Trophoblast cell (in vitro differentiated cells and primary cell): ENCODE data around the gene TLNRD1.

Experiments
- DNase-seq, 2 donors: peaks; one replicate each; pipeline ENCODE4 v3.0.0-alpha.2; 2016
- H2AFZ ChIP-seq: 2 replicates; pipeline ENCODE4 v1.6.1; 2013; ENCODE audit warnings: low read length, moderate library complexity, mild to moderate bottlenecking; ENCODE audit not compliant: insufficient read depth, poor library complexity
- H2AK5ac ChIP-seq: 2 replicates; pipeline ENCODE4 v1.6.1; 2013; ENCODE audit warnings: mild to moderate bottlenecking, low read length
- H2BK120ac ChIP-seq: 2 replicates; pipeline ENCODE4 v1.6.1; 2013; ENCODE audit warnings: low read length, mild to moderate bottlenecking, moderate library complexity; ENCODE audit not compliant: insufficient read depth, poor library complexity
- H2BK12ac ChIP-seq: 2 replicates; pipeline ENCODE4 v1.6.1; 2013; ENCODE audit warnings: mild to moderate bottlenecking, low read length, moderate library complexity
- H2BK5ac ChIP-seq: 2 replicates; pipeline ENCODE4 v1.6.1; 2013; ENCODE audit warnings: low read length, low read depth, moderate library complexity, mild to moderate bottlenecking; ENCODE audit not compliant: poor library complexity
- H3K14ac ChIP-seq: 2 replicates; pipeline ENCODE4 v1.6.1; 2013; ENCODE audit warnings: mild to moderate bottlenecking, low read length
- H3K18ac ChIP-seq: 2 replicates; pipeline ENCODE4 v1.6.1; 2013; ENCODE audit warnings: mild to moderate bottlenecking, low read length
- H3K23ac ChIP-seq: 2 replicates; pipeline ENCODE4 v1.6.1; 2013; ENCODE audit warnings: low read length
- H3K27ac ChIP-seq: 2 replicates; pipeline ENCODE4 v1.5.1; 2013; ENCODE audit warnings: low read depth, mild to moderate bottlenecking, inconsistent platforms, low read length, moderate library complexity
- H3K27me3 ChIP-seq: 2 replicates; pipeline ENCODE4 v1.6.1; 2013; ENCODE audit warnings: inconsistent platforms, mild to moderate bottlenecking, low read length, moderate library complexity; ENCODE audit not compliant: insufficient read depth
- H3K36me3 ChIP-seq, 2 experiments: 1 replicate in 1 of 2; 2 replicates in 1 of 2; pipeline ENCODE4 v1.6.1; 2013; ENCODE audit warnings: low read length in 2 of 2, mild to moderate bottlenecking in 2 of 2, moderate library complexity in 1 of 2; ENCODE audit not compliant: insufficient read depth in 2 of 2, control insufficient read depth in 1 of 2
- H3K4ac ChIP-seq: 2 replicates; pipeline ENCODE4 v1.6.1; 2013; ENCODE audit warnings: low read depth, mild to moderate bottlenecking, low read length, moderate library complexity
- H3K4me1 ChIP-seq, 2 experiments: 1 replicate in 1 of 2; 2 replicates in 1 of 2; pipeline ENCODE4 v1.6.1; 2013; ENCODE audit warnings: low read length in 2 of 2, mild to moderate bottlenecking in 2 of 2, moderate library complexity in 1 of 2; ENCODE audit not compliant: insufficient read depth in 2 of 2, control insufficient read depth in 1 of 2
- H3K4me2 ChIP-seq: 2 replicates; pipeline ENCODE4 v1.6.1; 2013; ENCODE audit warnings: inconsistent platforms, mild to moderate bottlenecking, low read length, moderate library complexity
- H3K4me3 ChIP-seq: 2 replicates; pipeline ENCODE4 v1.5.1; 2013; ENCODE audit warnings: mild to moderate bottlenecking, low read depth, low read length, inconsistent platforms
- H3K79me1 ChIP-seq: one replicate; pipeline ENCODE4 v1.6.1; 2013; ENCODE audit warnings: low read length
- H3K79me2 ChIP-seq: 2 replicates; pipeline ENCODE4 v1.6.1; 2013; ENCODE audit warnings: low read length, mild to moderate bottlenecking; ENCODE audit not compliant: control insufficient read depth, insufficient read depth, poor library complexity
- H3K9ac ChIP-seq: 2 replicates; pipeline ENCODE4 v1.6.1; 2013; ENCODE audit warnings: mild to moderate bottlenecking, low read length
- H3K9me3 ChIP-seq: 2 replicates; pipeline ENCODE4 v1.6.1; 2013; ENCODE audit warnings: low read depth, mild to moderate bottlenecking, control low read depth, inconsistent platforms, low read length; ENCODE audit not compliant: insufficient read depth
- H4K12ac ChIP-seq: 2 replicates; pipeline ENCODE4 v1.6.1; 2013; ENCODE audit warnings: low read depth, mild to moderate bottlenecking, low read length, moderate library complexity
- H4K8ac ChIP-seq: 2 replicates; pipeline ENCODE4 v1.6.1; 2013; ENCODE audit warnings: low read depth, mild to moderate bottlenecking, low read length, moderate library complexity
- H4K91ac ChIP-seq: one replicate; pipeline ENCODE4 v1.6.1; 2013; ENCODE audit warnings: low read depth, mild to moderate bottlenecking, low read length, moderate library complexity
- WGBS: extraction: QIAGEN DNeasy Blood & Tissue Kit; methylation state at CpG from one replicate; pipeline ENCODE4 v1.1.7; 2013; ENCODE audit warnings: missing lambda C conversion rate; ENCODE audit not compliant: insufficient read length, insufficient coverage; ENCODE audit errors: extremely low coverage; 5-methylcytosine and 5-hydroxymethylcytosine counted together

TLNRD1 gene

GRCh38 chr15:80984856-80985255, 15.9 kb upstream of the TLNRD1 start:
- peak overlapping the region; percentile 29 for H3K27ac ChIP-seq
- no peak overlapping the region for H2AFZ ChIP-seq
- H3K23ac ChIP-seq, result no peak overlapping the region
- no peak overlapping the region for H3K4me2 ChIP-seq
- H3K4me3 ChIP-seq, result no peak overlapping the region
- peak; percentile 39 to 73 for DNase-seq
- no peak overlapping the region for H2BK120ac ChIP-seq
- no peak overlapping the region for H2BK5ac ChIP-seq
- H2BK12ac ChIP-seq, result no peak overlapping the region
- no peak overlapping the region for H3K4ac ChIP-seq
- peak overlapping the region; percentile 48 for H3K14ac ChIP-seq
- no peak overlapping the region for H3K9ac ChIP-seq
- H3K27me3 ChIP-seq, result no peaks in the 10 kb centered on the region
- no peak overlapping the region for H2AK5ac ChIP-seq
- peaks cover 9% of the 10 kb centered on the region for H3K79me1 ChIP-seq
- no peak overlapping the region for H4K12ac ChIP-seq
- WGBS, result no CpG with 5 or more reads among the region's 9 CpGs
- no peaks in the 10 kb centered on the region for H3K9me3 ChIP-seq
- no peak overlapping the region for H4K91ac ChIP-seq
- peaks cover 8% of the 10 kb centered on the region for H3K79me2 ChIP-seq
- peaks cover 9 to 19% of the 10 kb centered on the region in 2 experiments for H3K4me1 ChIP-seq
- no peak overlapping the region for H3K18ac ChIP-seq
- peaks cover 4 to 6% of the 10 kb centered on the region in 2 experiments for H3K36me3 ChIP-seq
- no peak overlapping the region for H4K8ac ChIP-seq

GRCh38 chr15:80985981-80986380, 14.7 kb upstream of the TLNRD1 start:
- no peak for DNase-seq
- no peak overlapping the region for H3K23ac ChIP-seq
- no peak overlapping the region for H2BK120ac ChIP-seq
- H3K9me3 ChIP-seq, result no peaks in the 10 kb centered on the region
- H3K14ac ChIP-seq, result no peak overlapping the region
- H2AK5ac ChIP-seq, result no peak overlapping the region
- H2AFZ ChIP-seq, result no peak overlapping the region
- no peak overlapping the region for H3K4me3 ChIP-seq
- no peak overlapping the region for H3K18ac ChIP-seq
- H3K79me2 ChIP-seq, result peaks cover 8% of the 10 kb centered on the region
- peaks cover 12% of the 10 kb centered on the region for H3K79me1 ChIP-seq
- H4K8ac ChIP-seq, result no peak overlapping the region
- H2BK5ac ChIP-seq, result no peak overlapping the region
- peaks cover 9 to 19% of the 10 kb centered on the region in 2 experiments for H3K4me1 ChIP-seq
- no CpG with 5 or more reads among the region's 5 CpGs for WGBS
- H3K36me3 ChIP-seq, result peaks cover 2 to 5% of the 10 kb centered on the region in 2 experiments
- H4K12ac ChIP-seq, result no peak overlapping the region
- H3K27me3 ChIP-seq, result no peaks in the 10 kb centered on the region
- no peak overlapping the region for H3K4me2 ChIP-seq
- H3K27ac ChIP-seq, result peak overlapping the region; percentile 62
- no peak overlapping the region for H4K91ac ChIP-seq
- no peak overlapping the region for H3K4ac ChIP-seq
- no peak overlapping the region for H2BK12ac ChIP-seq
- H3K9ac ChIP-seq, result no peak overlapping the region

- Histone ChIP-seq H3K79me1 (peaks cover 12% of the 10 kb centered on the region), H3K4me3 (no peak overlapping the region), H2AK5ac (no peak overlapping the region), H3K9ac (no peak overlapping the region), H2BK5ac (peak overlapping the region; percentile 33), H3K18ac (no peak overlapping the region), H3K27me3 (no peaks in the 10 kb centered on the region), H3K36me3 (peaks cover 2 to 3% of the 10 kb centered on the region in 2 experiments), H3K27ac (peak overlapping the region; percentile 42), H3K9me3 (no peaks in the 10 kb centered on the region), H2AFZ (no peak overlapping the region), H3K79me2 (peaks cover 8% of the 10 kb centered on the region), H3K14ac (no peak overlapping the region), H3K23ac (no peak overlapping the region), H4K12ac (no peak overlapping the region), H2BK12ac (no peak overlapping the region), H2BK120ac (no peak overlapping the region), H4K91ac (no peak overlapping the region), H3K4me1 (peaks cover 9 to 19% of the 10 kb centered on the region in 2 experiments), H3K4ac (no peak overlapping the region), H4K8ac (no peak overlapping the region), H3K4me2 (peak overlapping the region; percentile 18)
- no CpG with 5 or more reads among the region's 1 CpG for WGBS
- no peak for DNase-seq
These were observed 14.2 kb upstream of the TLNRD1 start for GRCh38 chr15:80986487-80986886.

GRCh38 chr15:80988148-80988796, 12.5 kb upstream of the TLNRD1 start:
- no CpG with 5 or more reads among the region's 8 CpGs for WGBS
- H2BK12ac ChIP-seq, result no peak overlapping the region

More at GRCh38 chr15:80988148-80988796, 12.5 kb upstream of the TLNRD1 start:
- no peaks in the 10 kb centered on the region for H3K36me3 ChIP-seq
- H3K79me1 ChIP-seq, result peaks cover 12% of the 10 kb centered on the region
- peak overlapping the region; percentile 86 for H3K4ac ChIP-seq
- no peak overlapping the region for H3K4me3 ChIP-seq
- no peak overlapping the region for H3K18ac ChIP-seq
- no peaks in the 10 kb centered on the region for H3K27me3 ChIP-seq
- H4K8ac ChIP-seq, result no peak overlapping the region
- H4K91ac ChIP-seq, result no peak overlapping the region
- no peak overlapping the region for H3K23ac ChIP-seq
- H4K12ac ChIP-seq, result no peak overlapping the region
- H3K9me3 ChIP-seq, result no peaks in the 10 kb centered on the region
- H3K4me1 ChIP-seq, result peaks cover 9 to 19% of the 10 kb centered on the region in 2 experiments
- H3K79me2 ChIP-seq, result peaks cover 8% of the 10 kb centered on the region
- peak overlapping the region; percentile 45 for H3K27ac ChIP-seq
- no peak overlapping the region for H2AFZ ChIP-seq
- H3K14ac ChIP-seq, result no peak overlapping the region
- peak in 1 of 2 donors; percentile 23 for DNase-seq
- no peak overlapping the region for H3K9ac ChIP-seq
- H2BK120ac ChIP-seq, result no peak overlapping the region
- peak overlapping the region; percentile 67 for H3K4me2 ChIP-seq
- no peak overlapping the region for H2AK5ac ChIP-seq
- no peak overlapping the region for H2BK5ac ChIP-seq
